Suprapubic skin (tissue), 4 donors: ENCODE measurements around the gene MRPL27. TPM values are rescaled to one million over a fixed set of nuclear protein-coding genes. Genes with fewer than 3 reads are reported as not detected.

Experiments used
- DNase-seq, 2 donors: peaks; one replicate each; pipeline ENCODE4 v3.0.0-alpha.2; 2019; ENCODE audit warnings: low spot score in 2 of 2
- H3K27ac ChIP-seq: fragments of 200-600 bp; sonication (generic); one replicate; pipeline ENCODE4 v1.5.1; 2019
- H3K27me3 ChIP-seq: fragments of 200-600 bp; sonication (generic); one replicate; pipeline ENCODE4 v1.5.1; 2019
- H3K36me3 ChIP-seq: fragments of 200-600 bp; sonication (generic); one replicate; pipeline ENCODE4 v1.5.1; 2019
- H3K4me1 ChIP-seq: fragments of 200-600 bp; sonication (generic); one replicate; pipeline ENCODE4 v1.5.1; 2019
- H3K4me3 ChIP-seq: fragments of 200-600 bp; sonication (generic); one replicate; pipeline ENCODE4 v1.5.1; 2019; ENCODE audit warnings: mild to moderate bottlenecking
- H3K9me3 ChIP-seq: fragments of 200-600 bp; sonication (generic); one replicate; pipeline ENCODE4 v1.5.1; 2019
- EP300 ChIP-seq: sonication (generic); formaldehyde crosslinking; IDR thresholded peaks from one replicate; pipeline ENCODE4 v1.6.1; 2017; ENCODE audit warnings: antibody characterized with exemption
- POLR2A ChIP-seq, 2 donors: fragments of 450-650 bp; IDR thresholded peaks; one replicate each; pipeline ENCODE4 v1.6.1; 2017; ENCODE audit warnings: antibody characterized with exemption in 2 of 2, mild to moderate bottlenecking in 2 of 2, moderate library complexity in 2 of 2
- POLR2AphosphoS5 ChIP-seq, 3 donors: sonication (generic); formaldehyde crosslinking; IDR thresholded peaks; one replicate each; pipeline ENCODE4 v1.6.1; 2017; ENCODE audit warnings: antibody characterized with exemption in 3 of 3
- WGBS: methylation state at CpG from one replicate; pipeline ENCODE4 v1.1.5; 2018; 5-methylcytosine and 5-hydroxymethylcytosine counted together
- total RNA-seq, 4 donors: library from RNA; depleted of rRNA; stranded (reverse); fragments of >200 nt; gene quantifications; one replicate each; pipeline ENCODE4 v1.1.0, GENCODE V29; 2016
- TF ChIP-seq, protein P1 (sequence below), 2 donors: fragments of 200-600 bp in 1 of 2; fragments of 450-650 bp in 1 of 2; sonication (generic) in 1 of 2; IDR thresholded peaks; one replicate each; pipeline ENCODE4 v1.5.1; 2016 to 2019; ENCODE audit warnings: antibody characterized with exemption in 2 of 2, mild to moderate bottlenecking in 1 of 2, moderate library complexity in 1 of 2

The MRPL27 gene
- total RNA-seq, 4 donors from 2014 or later, result 60.3 to 87.7 (median 65.3) TPM

- DNase-seq, result peak; percentile 64 to 79
- WGBS, result 87% methylated on average over 11 of the region's 13 CpGs
- no peaks in the 10 kb centered on the region for H3K4me1 ChIP-seq
- no peak overlapping the region for H3K4me3 ChIP-seq
- H3K27me3 ChIP-seq, result no peaks in the 10 kb centered on the region
- peaks cover 77% of the 10 kb centered on the region for H3K36me3 ChIP-seq
- no peak overlapping the region for H3K27ac ChIP-seq
- TF ChIP-seq EP300 (no peak), POLR2AphosphoS5 (IDR thresholded peaks at IDR 0.05) (no peak), POLR2A (IDR thresholded peaks at IDR 0.05) (no peak)
- TF ChIP-seq, protein P1, sequence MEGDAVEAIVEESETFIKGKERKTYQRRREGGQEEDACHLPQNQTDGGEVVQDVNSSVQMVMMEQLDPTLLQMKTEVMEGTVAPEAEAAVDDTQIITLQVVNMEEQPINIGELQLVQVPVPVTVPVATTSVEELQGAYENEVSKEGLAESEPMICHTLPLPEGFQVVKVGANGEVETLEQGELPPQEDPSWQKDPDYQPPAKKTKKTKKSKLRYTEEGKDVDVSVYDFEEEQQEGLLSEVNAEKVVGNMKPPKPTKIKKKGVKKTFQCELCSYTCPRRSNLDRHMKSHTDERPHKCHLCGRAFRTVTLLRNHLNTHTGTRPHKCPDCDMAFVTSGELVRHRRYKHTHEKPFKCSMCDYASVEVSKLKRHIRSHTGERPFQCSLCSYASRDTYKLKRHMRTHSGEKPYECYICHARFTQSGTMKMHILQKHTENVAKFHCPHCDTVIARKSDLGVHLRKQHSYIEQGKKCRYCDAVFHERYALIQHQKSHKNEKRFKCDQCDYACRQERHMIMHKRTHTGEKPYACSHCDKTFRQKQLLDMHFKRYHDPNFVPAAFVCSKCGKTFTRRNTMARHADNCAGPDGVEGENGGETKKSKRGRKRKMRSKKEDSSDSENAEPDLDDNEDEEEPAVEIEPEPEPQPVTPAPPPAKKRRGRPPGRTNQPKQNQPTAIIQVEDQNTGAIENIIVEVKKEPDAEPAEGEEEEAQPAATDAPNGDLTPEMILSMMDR (IDR thresholded peaks at IDR 0.05), result no peak
- H3K9me3 ChIP-seq, result no peaks in the 10 kb centered on the region
Measured at GRCh38 chr17:50354776-50355175, 18.2 kb downstream of the MRPL27 start.

DNA sequence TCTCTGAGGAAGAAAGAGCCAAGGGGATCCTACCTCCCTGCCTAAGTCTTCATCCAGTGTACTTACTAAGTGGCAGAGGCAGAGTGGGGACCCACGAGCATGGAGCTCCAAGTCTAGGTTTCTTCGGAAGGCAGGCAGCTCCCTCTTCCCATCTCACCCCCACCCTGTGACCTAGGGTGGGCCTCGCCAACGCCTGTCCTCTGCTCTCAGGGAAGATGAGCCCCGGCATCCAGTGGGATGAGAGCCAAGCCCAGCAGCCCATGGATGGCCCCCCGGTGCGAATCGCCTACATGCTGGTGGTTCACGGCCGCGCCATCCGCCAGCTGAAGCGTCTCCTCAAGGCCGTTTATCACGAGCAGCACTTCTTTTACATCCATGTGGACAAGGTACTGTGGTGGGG is 18.8 kb downstream of the MRPL27 start:
- no peaks in the 10 kb centered on the region for H3K4me1 ChIP-seq
- H3K27ac ChIP-seq, result no peak overlapping the region
- TF ChIP-seq POLR2AphosphoS5 (IDR thresholded peaks at IDR 0.05) (no peak), POLR2A (IDR thresholded peaks at IDR 0.05) (no peak), EP300 (no peak)
- TF ChIP-seq, protein P1 (IDR thresholded peaks at IDR 0.05), result no peak
- H3K4me3 ChIP-seq, result no peak overlapping the region
- DNase-seq, result peak; percentile 51 to 76
- H3K9me3 ChIP-seq, result no peaks in the 10 kb centered on the region
- H3K27me3 ChIP-seq, result no peaks in the 10 kb centered on the region
- 91% methylated on average over 15 of the region's 15 CpGs for WGBS
- H3K36me3 ChIP-seq, result peaks cover 72% of the 10 kb centered on the region

GRCh38 chr17:50353600-50354195 is 19.3 kb downstream of the MRPL27 start:
- DNase-seq, result peak; percentile 62 to 68
- Histone ChIP-seq H3K27me3 (no peaks in the 10 kb centered on the region), H3K27ac (no peak overlapping the region), H3K4me1 (peaks cover 3% of the 10 kb centered on the region), H3K9me3 (no peaks in the 10 kb centered on the region), H3K36me3 (peaks cover 67% of the 10 kb centered on the region), H3K4me3 (no peak overlapping the region)
- TF ChIP-seq POLR2A (IDR thresholded peaks at IDR 0.05), result no peak
- TF ChIP-seq, protein P1 (IDR thresholded peaks at IDR 0.05), result no peak
- TF ChIP-seq EP300, result no peak
- no peak for TF ChIP-seq POLR2AphosphoS5 (IDR thresholded peaks at IDR 0.05)
- WGBS, result 94% methylated on average over 22 of the region's 27 CpGs

DNA sequence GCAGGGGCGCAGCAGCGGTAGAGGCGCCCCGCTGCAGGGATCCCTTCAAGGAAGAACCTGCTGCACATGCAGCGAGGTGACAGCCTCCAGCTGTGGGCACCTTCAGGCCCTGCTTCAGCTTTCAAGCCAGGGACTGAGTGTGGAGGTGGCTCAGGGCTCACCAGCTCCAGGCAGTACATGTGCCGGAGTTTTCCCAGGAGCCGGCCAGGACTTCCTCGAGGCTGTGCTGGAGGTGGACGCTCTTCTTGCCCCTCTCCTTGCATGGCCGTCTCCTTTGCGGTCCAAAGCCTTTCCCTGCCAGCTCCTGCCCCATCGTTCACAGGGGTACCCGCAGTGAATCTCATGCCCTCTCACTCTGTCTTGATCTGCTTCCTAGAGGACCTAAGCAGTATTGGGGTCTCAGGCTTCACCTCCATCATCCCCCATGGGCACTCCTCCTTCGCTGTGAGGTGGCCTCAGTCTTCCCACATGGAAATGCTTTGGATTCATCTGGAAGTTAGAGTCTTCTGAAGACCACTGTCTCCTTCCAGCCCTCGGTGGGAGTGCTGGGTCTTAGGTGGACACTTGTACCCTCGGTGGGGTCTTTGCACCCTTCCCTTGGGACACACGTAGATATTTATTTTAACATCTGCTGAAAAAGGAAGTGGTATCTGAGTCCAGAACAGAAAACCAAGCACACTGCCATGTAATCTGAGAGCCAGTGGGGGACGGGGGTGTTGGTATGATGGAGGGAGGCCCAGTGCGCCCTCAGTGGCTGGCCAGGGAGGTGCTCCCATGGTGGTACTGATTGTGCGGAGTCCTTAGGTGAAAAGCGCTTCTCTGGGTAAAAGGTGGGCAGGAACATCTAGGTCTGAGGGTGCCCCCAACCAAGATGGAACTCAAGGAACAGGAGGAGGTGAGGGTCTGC is 20.0 kb downstream of the MRPL27 start:
- TF ChIP-seq EP300, result no peak
- TF ChIP-seq POLR2AphosphoS5 (IDR thresholded peaks at IDR 0.05), result no peak
- TF ChIP-seq, protein P1 (IDR thresholded peaks at IDR 0.05), result no peak
- TF ChIP-seq POLR2A (IDR thresholded peaks at IDR 0.05), result no peak
- H3K27ac ChIP-seq, result no peak overlapping the region
- peak; percentile 54 to 66 for DNase-seq
- peaks cover 59% of the 10 kb centered on the region for H3K36me3 ChIP-seq
- H3K9me3 ChIP-seq, result no peaks in the 10 kb centered on the region
- peaks cover 10% of the 10 kb centered on the region for H3K4me1 ChIP-seq
- no peaks in the 10 kb centered on the region for H3K27me3 ChIP-seq
- no peak overlapping the region for H3K4me3 ChIP-seq
- WGBS, result 88% methylated on average over 13 of the region's 21 CpGs

DNA sequence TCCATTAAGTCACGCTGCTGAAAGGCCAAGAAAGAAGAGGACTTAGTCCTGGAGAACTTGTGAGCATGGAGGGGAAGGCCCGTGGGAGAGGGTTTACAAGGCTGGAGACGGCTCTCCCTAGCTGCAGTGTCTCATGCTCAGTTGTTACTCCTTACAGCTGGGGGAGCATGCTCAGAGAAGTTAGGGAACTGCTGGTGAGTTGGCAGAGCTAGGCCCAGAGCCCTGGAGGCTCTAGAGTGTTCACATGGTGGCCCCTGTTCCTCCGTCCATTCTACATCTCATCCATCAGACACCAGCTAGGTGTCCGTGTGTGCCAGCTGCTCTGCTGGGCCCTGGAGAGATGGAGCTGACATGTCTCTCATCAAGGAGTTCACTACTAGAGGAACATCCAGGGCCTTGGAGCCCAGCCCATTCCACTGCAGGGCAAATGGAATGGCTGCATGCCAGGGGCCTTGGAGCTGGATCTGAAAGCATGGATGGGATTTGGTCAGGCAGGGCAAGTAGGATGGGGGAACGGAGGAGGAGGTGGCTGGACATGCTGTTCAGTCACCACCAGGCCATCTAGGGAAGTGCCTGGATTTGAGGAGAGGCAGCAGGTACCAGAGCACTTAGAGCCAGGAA is 20.8 kb downstream of the MRPL27 start:
- DNase-seq, result peak; percentile 63 to 70
- TF ChIP-seq EP300, result no peak
- no peak for TF ChIP-seq POLR2A (IDR thresholded peaks at IDR 0.05)
- TF ChIP-seq, protein P1 (IDR thresholded peaks at IDR 0.05), result no peak
- no peak for TF ChIP-seq POLR2AphosphoS5 (IDR thresholded peaks at IDR 0.05)
- no peaks in the 10 kb centered on the region for H3K27me3 ChIP-seq
- no peak overlapping the region for H3K27ac ChIP-seq
- H3K9me3 ChIP-seq, result no peaks in the 10 kb centered on the region
- WGBS, result 73% methylated on average over 6 of the region's 6 CpGs
- no peak overlapping the region for H3K4me3 ChIP-seq
- H3K4me1 ChIP-seq, result peaks cover 17% of the 10 kb centered on the region
- peaks cover 52% of the 10 kb centered on the region for H3K36me3 ChIP-seq
